Measurements from ENCODE around the gene LZTS2.

The LZTS2 gene

DNA sequence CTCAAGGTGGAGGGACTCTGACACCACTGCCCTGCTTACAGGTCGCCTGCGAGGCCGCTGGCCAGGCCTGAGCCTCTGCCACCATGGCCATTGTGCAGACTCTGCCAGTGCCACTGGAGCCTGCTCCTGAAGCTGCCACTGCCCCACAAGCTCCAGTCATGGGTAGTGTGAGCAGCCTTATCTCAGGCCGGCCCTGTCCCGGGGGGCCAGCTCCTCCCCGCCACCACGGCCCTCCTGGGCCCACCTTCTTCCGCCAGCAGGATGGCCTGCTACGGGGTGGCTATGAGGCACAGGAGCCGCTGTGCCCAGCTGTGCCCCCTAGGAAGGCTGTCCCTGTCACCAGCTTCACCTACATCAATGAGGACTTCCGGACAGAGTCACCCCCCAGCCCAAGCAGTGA, 2.8 kb downstream of the LZTS2 start:
- H3K9ac ChIP-seq (ENCODE audit: low read depth, low read length), result no peak overlapping the region

DNA sequence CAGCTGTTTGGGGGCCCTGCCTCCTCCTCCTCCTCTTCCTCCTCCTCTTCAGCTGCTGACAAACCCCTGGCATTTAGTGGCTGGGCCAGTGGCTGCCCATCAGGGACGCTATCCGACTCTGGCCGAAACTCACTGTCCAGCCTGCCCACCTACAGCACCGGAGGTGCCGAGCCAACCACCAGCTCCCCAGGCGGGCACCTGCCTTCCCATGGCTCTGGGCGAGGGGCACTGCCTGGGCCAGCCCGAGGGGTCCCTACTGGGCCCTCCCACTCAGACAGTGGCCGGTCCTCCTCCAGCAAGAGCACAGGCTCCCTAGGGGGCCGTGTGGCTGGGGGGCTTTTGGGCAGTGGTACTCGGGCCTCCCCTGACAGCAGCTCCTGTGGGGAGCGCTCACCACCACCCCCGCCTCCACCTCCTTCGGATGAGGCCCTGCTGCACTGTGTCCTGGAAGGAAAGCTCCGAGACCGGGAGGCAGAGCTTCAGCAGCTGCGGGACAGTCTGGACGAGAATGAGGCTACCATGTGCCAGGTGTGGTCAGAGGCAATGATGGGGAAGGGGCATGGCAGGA, 4.1 kb downstream of the LZTS2 start:
- Histone ChIP-seq H3K4me3 (ENCODE audit: low read depth, low read length) (no peak overlapping the region), H3K9ac (ENCODE audit: low read depth, low read length) (no peak overlapping the region), H3K36me3 (ENCODE audit: control insufficient read depth, insufficient read depth, low read length) (peaks cover 20% of the 10 kb centered on the region), H3K27me3 (ENCODE audit: control insufficient read depth, insufficient read depth, low read length) (no peaks in the 10 kb centered on the region), H3K4me1 (ENCODE audit: control insufficient read depth, insufficient read depth, low read length) (peaks cover 1% of the 10 kb centered on the region), H3K9me3 (ENCODE audit: control insufficient read depth, insufficient read depth, low read length) (no peaks in the 10 kb centered on the region)

More for the DNA sequence above, 2.8 kb downstream of the LZTS2 start:
- Histone ChIP-seq H3K36me3 (ENCODE audit: control insufficient read depth, insufficient read depth, low read length) (peaks cover 20% of the 10 kb centered on the region), H3K27me3 (ENCODE audit: control insufficient read depth, insufficient read depth, low read length) (no peaks in the 10 kb centered on the region), H3K4me3 (ENCODE audit: low read depth, low read length) (no peak overlapping the region), H3K4me1 (ENCODE audit: control insufficient read depth, insufficient read depth, low read length) (peaks cover 4% of the 10 kb centered on the region), H3K9me3 (ENCODE audit: control insufficient read depth, insufficient read depth, low read length) (no peaks in the 10 kb centered on the region)

DNA sequence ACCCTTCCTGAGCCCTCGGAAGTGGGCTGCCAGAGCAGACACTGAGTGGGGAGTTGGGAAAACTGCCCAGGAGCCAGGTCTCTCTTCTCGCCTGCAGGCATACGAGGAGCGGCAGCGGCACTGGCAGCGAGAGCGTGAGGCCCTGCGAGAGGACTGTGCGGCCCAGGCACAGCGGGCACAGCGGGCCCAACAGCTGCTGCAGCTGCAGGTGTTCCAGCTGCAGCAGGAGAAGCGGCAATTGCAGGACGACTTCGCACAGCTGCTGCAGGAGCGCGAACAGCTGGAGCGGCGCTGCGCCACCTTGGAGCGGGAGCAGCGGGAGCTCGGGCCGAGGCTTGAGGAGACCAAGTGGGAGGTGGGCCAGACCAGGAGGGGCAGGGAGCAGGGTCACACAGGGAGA, 5.8 kb downstream of the LZTS2 start:
- H3K4me1 ChIP-seq (ENCODE audit: control insufficient read depth, insufficient read depth, low read length), result no peaks in the 10 kb centered on the region
- no peak overlapping the region for H3K9ac ChIP-seq (ENCODE audit: low read depth, low read length)
- peaks cover 20% of the 10 kb centered on the region for H3K36me3 ChIP-seq (ENCODE audit: control insufficient read depth, insufficient read depth, low read length)
- no peaks in the 10 kb centered on the region for H3K9me3 ChIP-seq (ENCODE audit: control insufficient read depth, insufficient read depth, low read length)
- no peaks in the 10 kb centered on the region for H3K27me3 ChIP-seq (ENCODE audit: control insufficient read depth, insufficient read depth, low read length)
- H3K4me3 ChIP-seq (ENCODE audit: low read depth, low read length), result no peak overlapping the region

DNA sequence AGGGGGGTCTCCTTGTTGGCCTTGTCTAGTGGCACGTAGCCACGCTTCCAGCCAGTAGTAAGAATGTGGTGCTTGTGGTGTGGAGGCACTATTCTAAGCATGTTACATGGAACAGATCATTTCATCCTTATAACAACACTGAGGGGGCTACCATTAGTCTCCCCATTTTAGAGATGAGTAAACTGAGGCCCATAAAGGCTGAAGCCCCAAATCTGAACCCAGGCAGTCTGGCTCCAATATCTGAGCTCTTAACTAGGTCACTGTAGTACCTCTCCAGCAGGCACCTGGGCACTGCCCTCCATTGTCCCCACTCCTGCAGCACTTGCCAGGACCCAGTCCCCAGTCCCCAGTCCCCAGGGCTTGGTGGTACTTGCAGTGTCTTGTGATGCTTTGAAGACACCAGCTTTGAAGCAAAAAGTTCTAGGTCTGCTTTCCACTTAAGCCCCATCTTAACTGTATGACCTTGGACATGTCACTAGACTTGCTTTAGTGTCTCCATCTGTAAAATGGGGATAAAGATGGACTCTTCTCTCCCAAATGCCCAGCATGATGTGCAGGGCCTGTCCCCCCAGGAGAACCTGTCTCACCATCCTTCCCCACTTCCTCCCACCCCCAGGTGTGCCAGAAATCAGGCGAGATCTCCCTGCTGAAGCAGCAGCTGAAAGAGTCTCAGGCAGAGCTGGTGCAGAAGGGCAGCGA, 6.4 kb downstream of the LZTS2 start:
- H3K9ac ChIP-seq (ENCODE audit: low read depth, low read length), result no peak overlapping the region
- H3K4me3 ChIP-seq (ENCODE audit: low read depth, low read length), result no peak overlapping the region
- H3K27me3 ChIP-seq (ENCODE audit: control insufficient read depth, insufficient read depth, low read length), result no peaks in the 10 kb centered on the region
- peaks cover 20% of the 10 kb centered on the region for H3K36me3 ChIP-seq (ENCODE audit: control insufficient read depth, insufficient read depth, low read length)
- no peaks in the 10 kb centered on the region for H3K9me3 ChIP-seq (ENCODE audit: control insufficient read depth, insufficient read depth, low read length)
- no peaks in the 10 kb centered on the region for H3K4me1 ChIP-seq (ENCODE audit: control insufficient read depth, insufficient read depth, low read length)

- H3K9me3 ChIP-seq (ENCODE audit: control insufficient read depth, insufficient read depth, low read length), result no peaks in the 10 kb centered on the region
- no peaks in the 10 kb centered on the region for H3K4me1 ChIP-seq (ENCODE audit: control insufficient read depth, insufficient read depth, low read length)
- H3K27me3 ChIP-seq (ENCODE audit: control insufficient read depth, insufficient read depth, low read length), result no peaks in the 10 kb centered on the region
- no peak overlapping the region for H3K4me3 ChIP-seq (ENCODE audit: low read depth, low read length)
- peaks cover 20% of the 10 kb centered on the region for H3K36me3 ChIP-seq (ENCODE audit: control insufficient read depth, insufficient read depth, low read length)
- no peak overlapping the region for H3K9ac ChIP-seq (ENCODE audit: low read depth, low read length)
Observed at GRCh38 chr10:101006593-101007098, 7.0 kb downstream of the LZTS2 start.

DNA sequence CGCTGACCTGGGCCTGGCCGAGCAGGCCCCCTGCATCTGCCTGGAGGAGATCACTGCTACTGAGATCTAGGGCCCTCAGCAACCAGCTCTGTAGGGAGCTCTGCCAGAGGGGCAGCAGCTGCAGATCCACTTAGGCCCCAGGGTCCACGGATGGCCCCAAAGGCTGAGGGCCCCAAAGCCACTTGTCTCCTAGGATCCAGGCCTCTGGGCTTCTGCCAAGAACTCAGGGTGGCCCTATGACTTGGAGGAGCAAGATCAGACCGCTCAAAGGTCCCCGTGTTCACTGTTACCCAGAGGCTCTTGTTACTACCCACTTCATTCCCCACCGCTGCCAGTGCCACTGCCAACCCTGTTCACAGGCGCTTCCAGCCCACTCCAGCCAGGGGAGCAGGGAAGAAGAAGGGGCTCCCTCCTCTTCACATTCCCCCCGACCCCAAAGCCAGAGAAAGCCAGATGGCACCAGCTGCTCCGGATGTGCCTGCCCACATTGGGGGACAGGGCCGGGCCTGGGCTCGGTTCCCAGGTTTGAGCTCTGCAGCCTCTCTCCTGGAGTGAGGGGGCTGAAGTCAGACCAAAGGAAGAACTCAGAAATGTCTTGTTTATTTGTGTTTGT, 7.6 kb downstream of the LZTS2 start:
- peaks cover 20% of the 10 kb centered on the region for H3K36me3 ChIP-seq (ENCODE audit: control insufficient read depth, insufficient read depth, low read length)
- H3K4me3 ChIP-seq (ENCODE audit: low read depth, low read length), result no peak overlapping the region
- H3K9ac ChIP-seq (ENCODE audit: low read depth, low read length), result no peak overlapping the region
- no peaks in the 10 kb centered on the region for H3K27me3 ChIP-seq (ENCODE audit: control insufficient read depth, insufficient read depth, low read length)
- no peaks in the 10 kb centered on the region for H3K4me1 ChIP-seq (ENCODE audit: control insufficient read depth, insufficient read depth, low read length)
- H3K9me3 ChIP-seq (ENCODE audit: control insufficient read depth, insufficient read depth, low read length), result no peaks in the 10 kb centered on the region

DNA sequence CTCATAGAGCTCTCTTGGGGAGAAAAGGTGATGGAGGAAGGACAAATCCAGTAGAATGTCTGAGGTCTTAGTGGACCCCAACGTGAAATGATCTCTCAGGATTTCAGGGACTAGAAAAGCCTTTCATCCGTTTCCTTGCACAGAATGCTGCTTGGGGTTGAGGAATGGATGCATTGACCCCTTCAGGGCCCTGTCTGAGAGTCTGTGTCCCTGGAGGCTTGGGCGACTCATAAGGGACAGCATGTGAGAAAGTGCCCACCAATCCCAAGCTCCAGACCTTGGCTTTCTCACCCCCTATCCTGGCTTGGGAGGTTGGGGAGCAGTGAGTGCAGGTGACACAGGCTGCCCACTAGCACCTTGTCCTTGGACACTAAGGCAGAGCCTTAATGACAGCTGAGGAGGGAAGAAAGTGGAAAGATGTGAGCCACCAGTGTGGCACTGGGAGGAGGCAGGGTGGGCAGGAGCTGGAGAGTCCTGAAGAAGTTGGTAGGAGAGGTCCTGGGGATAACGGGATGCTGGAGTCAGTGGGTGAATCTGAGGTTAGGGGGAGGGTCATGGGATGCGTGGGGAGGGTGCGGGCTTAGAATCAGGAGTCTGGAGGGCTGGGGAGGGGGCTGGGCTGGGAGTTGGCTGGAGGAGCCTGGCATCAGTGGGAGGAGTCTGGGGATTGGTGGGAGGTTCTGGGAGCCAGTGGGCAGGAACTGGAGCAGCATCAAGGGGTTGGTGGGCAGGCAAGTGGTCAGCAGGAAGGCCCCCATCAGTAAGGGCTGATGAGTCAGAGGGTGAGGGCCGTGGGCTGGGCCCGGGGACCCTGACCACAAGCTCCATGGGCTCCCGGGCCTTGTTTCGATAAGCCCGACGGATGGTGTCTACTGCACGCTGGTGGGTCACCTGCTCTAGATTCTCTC, 8.6 kb downstream of the LZTS2 start:
- H3K9ac ChIP-seq (ENCODE audit: low read depth, low read length), result no peak overlapping the region
- peaks cover 14% of the 10 kb centered on the region for H3K36me3 ChIP-seq (ENCODE audit: control insufficient read depth, insufficient read depth, low read length)
- no peak overlapping the region for H3K4me3 ChIP-seq (ENCODE audit: low read depth, low read length)
- no peaks in the 10 kb centered on the region for H3K4me1 ChIP-seq (ENCODE audit: control insufficient read depth, insufficient read depth, low read length)
- no peaks in the 10 kb centered on the region for H3K9me3 ChIP-seq (ENCODE audit: control insufficient read depth, insufficient read depth, low read length)
- no peaks in the 10 kb centered on the region for H3K27me3 ChIP-seq (ENCODE audit: control insufficient read depth, insufficient read depth, low read length)

DNA sequence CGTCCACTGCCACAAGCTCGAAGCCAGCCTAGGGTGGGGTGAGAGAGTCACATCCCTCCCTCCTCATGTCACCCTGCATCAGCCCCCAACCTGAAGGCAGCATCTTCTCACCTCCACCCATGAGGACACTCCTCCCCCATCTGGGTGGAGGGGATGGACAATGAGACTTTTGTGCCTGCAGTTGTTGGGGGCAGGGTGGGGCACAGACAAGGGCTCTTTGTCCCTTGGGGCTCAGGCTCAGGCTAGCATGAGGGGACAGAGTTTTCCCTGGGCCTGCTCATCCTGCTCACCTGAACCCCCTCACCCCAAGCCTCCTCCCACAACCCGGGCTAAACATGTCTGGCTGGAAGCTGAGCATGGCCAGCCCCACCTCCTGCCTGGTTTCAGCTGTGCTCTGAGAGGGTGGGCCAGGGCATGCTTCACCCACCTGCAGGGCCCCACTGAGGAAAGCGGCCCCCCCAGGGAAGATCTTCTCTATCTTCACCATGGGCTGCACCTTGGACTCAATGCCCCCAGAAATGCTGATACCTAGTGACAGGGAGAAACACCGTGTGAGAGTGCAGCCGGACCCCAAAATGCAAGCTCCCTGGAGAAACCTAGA, 9.3 kb downstream of the LZTS2 start:
- Histone ChIP-seq H3K4me3 (ENCODE audit: low read depth, low read length) (no peak overlapping the region), H3K4me1 (ENCODE audit: control insufficient read depth, insufficient read depth, low read length) (no peaks in the 10 kb centered on the region), H3K36me3 (ENCODE audit: control insufficient read depth, insufficient read depth, low read length) (peaks cover 14% of the 10 kb centered on the region), H3K27me3 (ENCODE audit: control insufficient read depth, insufficient read depth, low read length) (no peaks in the 10 kb centered on the region), H3K9ac (ENCODE audit: low read depth, low read length) (no peak overlapping the region), H3K9me3 (ENCODE audit: control insufficient read depth, insufficient read depth, low read length) (no peaks in the 10 kb centered on the region)

- Histone ChIP-seq H3K4me3 (ENCODE audit: low read depth, low read length) (no peak overlapping the region), H3K9me3 (ENCODE audit: control insufficient read depth, insufficient read depth, low read length) (no peaks in the 10 kb centered on the region), H3K27me3 (ENCODE audit: control insufficient read depth, insufficient read depth, low read length) (peaks cover 10% of the 10 kb centered on the region), H3K36me3 (ENCODE audit: control insufficient read depth, insufficient read depth, low read length) (peaks cover 13% of the 10 kb centered on the region), H3K4me1 (ENCODE audit: control insufficient read depth, insufficient read depth, low read length) (no peaks in the 10 kb centered on the region), H3K9ac (ENCODE audit: low read depth, low read length) (no peak overlapping the region)
Observed at GRCh38 chr10:101010329-101010728, 10.7 kb downstream of the LZTS2 start.

DNA sequence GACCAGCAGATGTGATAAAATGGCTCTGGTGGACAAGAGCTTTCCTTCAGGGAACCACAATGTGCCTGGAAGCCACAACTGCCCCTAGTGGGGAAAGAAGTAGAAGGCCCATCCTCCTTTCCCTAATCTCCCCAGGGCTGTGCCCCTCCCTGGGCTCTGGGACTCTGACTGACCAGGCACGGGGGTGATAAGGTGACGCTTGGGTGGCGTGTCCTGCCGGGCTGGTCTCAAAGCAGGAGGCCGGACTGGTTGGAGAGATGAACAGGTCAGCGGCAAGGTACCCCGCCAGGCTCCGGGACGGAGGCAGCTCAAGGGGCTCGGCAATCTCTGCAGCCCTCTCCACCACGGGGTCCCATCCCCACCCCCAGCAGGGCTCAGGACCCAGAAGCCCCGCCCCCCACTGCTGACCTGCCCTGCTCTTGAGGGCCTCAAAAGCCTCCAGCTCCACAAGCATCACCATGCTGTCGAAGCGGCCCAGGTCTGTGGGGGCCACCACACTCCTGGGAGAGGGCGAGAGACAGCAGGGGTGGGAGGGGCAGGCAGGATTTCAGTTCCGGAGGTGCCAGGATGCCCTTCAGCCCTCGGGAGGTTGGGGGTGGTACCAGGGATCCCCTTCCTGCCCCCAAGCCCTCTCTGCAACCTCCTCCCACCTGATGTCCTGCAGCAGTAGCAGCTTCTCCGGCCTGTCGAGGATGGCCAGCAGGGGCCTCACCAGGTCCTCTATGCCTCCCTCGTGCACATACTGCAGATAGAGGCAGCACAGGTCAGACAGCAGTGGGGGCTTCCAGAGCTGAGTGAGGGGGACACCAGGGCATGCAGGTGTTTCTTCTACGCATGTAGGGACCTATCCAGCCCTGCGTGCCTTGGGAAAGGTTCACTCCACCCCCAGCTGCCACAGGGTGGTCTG, 12.2 kb downstream of the LZTS2 start:
- Histone ChIP-seq H3K27me3 (ENCODE audit: control insufficient read depth, insufficient read depth, low read length) (peaks cover 20% of the 10 kb centered on the region), H3K36me3 (ENCODE audit: control insufficient read depth, insufficient read depth, low read length) (peaks cover 4% of the 10 kb centered on the region), H3K4me1 (ENCODE audit: control insufficient read depth, insufficient read depth, low read length) (no peaks in the 10 kb centered on the region), H3K9me3 (ENCODE audit: control insufficient read depth, insufficient read depth, low read length) (no peaks in the 10 kb centered on the region), H3K9ac (ENCODE audit: low read depth, low read length) (no peak overlapping the region), H3K4me3 (ENCODE audit: low read depth, low read length) (no peak overlapping the region)
